HepG2 (cell line): ENCODE results near the gene SLC22A7. TPM values are rescaled to one million over a fixed set of nuclear protein-coding genes. Genes with fewer than 3 reads are reported as not detected.

Experiments used
- ATF2 ChIP-seq: sonication (generic); formaldehyde crosslinking; IDR thresholded peaks from 2 replicates; pipeline ENCODE4 v1.4.0; 2020; ENCODE audit warnings: missing genetic modification reagents
- GFI1 ChIP-seq: sonication (generic); formaldehyde crosslinking; IDR thresholded peaks from 2 replicates; pipeline ENCODE4 v1.5.0; 2020; ENCODE audit warnings: missing genetic modification reagents, mild to moderate bottlenecking, borderline replicate concordance
- GLI4 ChIP-seq: sonication (generic); formaldehyde crosslinking; IDR thresholded peaks from 2 replicates; pipeline ENCODE4 v1.5.1; 2020; ENCODE audit warnings: missing genetic modification reagents, mild to moderate bottlenecking, moderate library complexity, borderline replicate concordance
- HNRNPK ChIP-seq: fragments of 200-400 bp; formaldehyde crosslinking; IDR thresholded peaks from 2 replicates; pipeline ENCODE4 v1.6.1; 2018; ENCODE audit warnings: low read length, low read depth, moderate library complexity, mild to moderate bottlenecking; ENCODE audit not compliant: poor library complexity, severe bottlenecking
- HOXA5 ChIP-seq: sonication (generic); formaldehyde crosslinking; IDR thresholded peaks from 2 replicates; pipeline ENCODE4 v1.4.0; 2020; ENCODE audit warnings: missing genetic modification reagents
- MATR3 ChIP-seq: sonication (generic); formaldehyde crosslinking; IDR thresholded peaks from 2 replicates; pipeline ENCODE4 v1.4.0; 2020; ENCODE audit warnings: missing genetic modification reagents
- NR2F1 ChIP-seq, 2 experiments: fragments of 450-650 bp in 1 of 2; formaldehyde crosslinking in 1 of 2; IDR thresholded peaks; 2 replicates each; pipeline versions ENCODE4 v1.5.0 to v1.6.1; 2016 to 2020; ENCODE audit warnings: mild to moderate bottlenecking in 1 of 2, missing compliant biosample characterization in 1 of 2, missing genetic modification reagents in 1 of 2, moderate library complexity in 1 of 2
- PHB2 ChIP-seq: fragments of 450-650 bp; IDR thresholded peaks from 2 replicates; pipeline ENCODE4 v1.6.1; 2018; ENCODE audit not compliant: partially characterized antibody
- SOX5 ChIP-seq: IDR thresholded peaks from 2 replicates; pipeline ENCODE4 v1.6.1; 2016; ENCODE audit warnings: borderline replicate concordance
- ZBTB4 ChIP-seq: sonication (generic); formaldehyde crosslinking; IDR thresholded peaks from 2 replicates; pipeline ENCODE4 v1.4.0; 2020; ENCODE audit warnings: missing genetic modification reagents, mild to moderate bottlenecking, borderline replicate concordance
- ZNF337 ChIP-seq: sonication (generic); formaldehyde crosslinking; IDR thresholded peaks from 2 replicates; pipeline ENCODE4 v1.5.1; 2020; ENCODE audit warnings: missing genetic modification reagents, low read depth, mild to moderate bottlenecking, borderline replicate concordance
- ZNF674 ChIP-seq: sonication (generic); formaldehyde crosslinking; IDR thresholded peaks from 2 replicates; pipeline ENCODE4 v1.5.0; 2020; ENCODE audit warnings: low read depth, mild to moderate bottlenecking, missing genetic modification reagents
- ZNF891 ChIP-seq: sonication (generic); formaldehyde crosslinking; IDR thresholded peaks from 2 replicates; pipeline ENCODE4 v1.5.0; 2020; ENCODE audit warnings: mild to moderate bottlenecking, missing genetic modification reagents
- polyA plus RNA-seq, 8 experiments: library from polyadenylated mRNA; depleted of rRNA in 3 of 8; stranded (reverse) in 7 of 8; unstranded in 1 of 8; fragments of >200 nt; fragmentation: Illumina TruSeq in 4 of 8; extraction: Trizol in 4 of 8; gene quantifications; 2 replicates each; pipeline versions ENCODE4 v1.2.1 to v1.2.3, GENCODE V29; 2011 to 2016; ENCODE audit warnings: low read depth in 4 of 8, missing spikeins in 1 of 8, mixed read lengths in 1 of 8; ENCODE audit not compliant: insufficient read depth in 1 of 8
- total RNA-seq, 5 experiments: library from RNA; depleted of rRNA; stranded (reverse); fragments of >200 nt; fragmentation: Illumina TruSeq; extraction: Trizol; gene quantifications; 2 replicates each; pipeline ENCODE4 v1.2.3, GENCODE V29; 2016; ENCODE audit warnings: low read depth in 1 of 5
- TF ChIP-seq, protein P1 (sequence below): IDR thresholded peaks from 2 replicates; pipeline ENCODE4 v1.6.1; 2018; ENCODE audit warnings: missing genetic modification reagents
- TF ChIP-seq, protein P2 (sequence below): sonication (generic); formaldehyde crosslinking; IDR thresholded peaks from 2 replicates; pipeline ENCODE4 v1.5.1; 2020; ENCODE audit warnings: missing genetic modification reagents, mild to moderate bottlenecking, borderline replicate concordance
- TF ChIP-seq, protein P3 (sequence below): sonication (generic); formaldehyde crosslinking; IDR thresholded peaks from 2 replicates; pipeline ENCODE4 v1.5.0; 2020; ENCODE audit warnings: mild to moderate bottlenecking, missing genetic modification reagents, borderline replicate concordance

Gene SLC22A7
- total and polyA plus RNA-seq, 2 of the 13 experiments (the other 11 are each of a cell fraction or from before 2014, with no cell fraction given), result 5.3 to 22.6 TPM

DNA sequence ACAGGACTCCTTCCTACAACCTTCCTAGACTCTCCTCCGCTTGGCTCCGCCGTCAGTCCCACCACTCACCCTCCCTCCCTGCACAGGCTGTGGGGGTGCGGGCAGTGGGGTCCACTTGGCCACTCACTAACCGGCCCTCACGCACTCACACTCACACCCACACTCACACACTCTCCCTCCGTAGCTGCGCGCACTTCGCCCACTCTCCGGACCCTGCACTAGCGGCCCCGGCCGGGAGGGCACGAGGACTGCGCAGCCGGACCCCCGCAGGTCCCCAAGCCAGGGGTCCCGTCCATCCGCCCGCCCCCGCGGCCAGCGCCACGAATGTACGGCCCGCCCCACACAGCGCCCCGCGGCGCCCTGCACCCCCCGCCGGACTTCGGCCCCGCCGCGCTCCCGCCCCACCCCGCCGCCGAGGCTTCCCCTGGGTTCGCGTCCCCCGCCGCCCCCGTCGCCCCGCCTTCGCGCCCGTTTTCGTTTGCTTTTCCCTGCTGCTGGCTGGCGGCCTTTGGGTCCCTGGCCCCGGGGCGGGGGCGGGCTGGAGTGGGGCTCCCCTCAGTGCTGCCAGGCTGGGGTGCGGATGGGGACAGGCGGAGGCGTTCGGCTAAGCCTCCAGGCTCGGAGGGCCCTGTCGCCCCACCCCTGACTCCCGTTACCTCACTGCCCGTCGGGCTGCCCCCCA, 23.0 kb upstream of the SLC22A7 start (continued):
- TF ChIP-seq ATF2 (CRISPR knock-in tag) (peak; percentile 47; the same call in 1 of the 2 replicates), PHB2 (no peak), NR2F1 (CRISPR knock-in tag; IDR thresholded peaks at IDR 0.05) (0 out of 4 replicates have a peak, but pooled peaks of 1 of the 2 experiments have one; percentile 17), ZBTB4 (CRISPR knock-in tag) (no peak), GFI1 (CRISPR knock-in tag) (no peak), HNRNPK (no peak), HOXA5 (CRISPR knock-in tag) (0 out of 2 replicates have a peak, but pooled peaks have one; percentile 17), ZNF891 (peak; percentile 81; the same call in 1 of the 2 replicates), ZNF674 (CRISPR knock-in tag) (no peak), MATR3 (CRISPR knock-in tag) (no peak), GLI4 (CRISPR knock-in tag) (peak; percentile 68; the same call in 1 of the 2 replicates), ZNF337 (CRISPR knock-in tag) (0 out of 2 replicates have a peak, but pooled peaks have one; percentile 62), SOX5 (CRISPR knock-in tag) (peak; percentile 35; the same call in 1 of the 2 replicates)
- TF ChIP-seq, protein P1, sequence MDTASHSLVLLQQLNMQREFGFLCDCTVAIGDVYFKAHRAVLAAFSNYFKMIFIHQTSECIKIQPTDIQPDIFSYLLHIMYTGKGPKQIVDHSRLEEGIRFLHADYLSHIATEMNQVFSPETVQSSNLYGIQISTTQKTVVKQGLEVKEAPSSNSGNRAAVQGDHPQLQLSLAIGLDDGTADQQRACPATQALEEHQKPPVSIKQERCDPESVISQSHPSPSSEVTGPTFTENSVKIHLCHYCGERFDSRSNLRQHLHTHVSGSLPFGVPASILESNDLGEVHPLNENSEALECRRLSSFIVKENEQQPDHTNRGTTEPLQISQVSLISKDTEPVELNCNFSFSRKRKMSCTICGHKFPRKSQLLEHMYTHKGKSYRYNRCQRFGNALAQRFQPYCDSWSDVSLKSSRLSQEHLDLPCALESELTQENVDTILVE, result peak; percentile 39; the same call in 1 of the 2 replicates
- TF ChIP-seq, protein P2, sequence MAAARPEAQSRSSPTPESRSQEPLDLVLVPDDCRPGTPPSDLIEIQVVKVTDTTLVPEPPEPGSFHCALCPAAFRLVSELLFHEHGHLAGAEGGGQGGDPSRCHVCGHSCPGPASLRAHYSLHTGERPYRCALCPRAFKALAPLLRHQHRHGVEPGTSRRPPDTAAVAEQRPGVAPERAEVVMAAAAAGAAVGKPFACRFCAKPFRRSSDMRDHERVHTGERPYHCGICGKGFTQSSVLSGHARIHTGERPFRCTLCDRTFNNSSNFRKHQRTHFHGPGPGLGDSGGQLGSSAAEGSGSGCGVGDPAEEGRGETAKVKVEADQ (CRISPR knock-in tag), result peak; percentile 50; the same call in 1 of the 2 replicates
- TF ChIP-seq, protein P3, sequence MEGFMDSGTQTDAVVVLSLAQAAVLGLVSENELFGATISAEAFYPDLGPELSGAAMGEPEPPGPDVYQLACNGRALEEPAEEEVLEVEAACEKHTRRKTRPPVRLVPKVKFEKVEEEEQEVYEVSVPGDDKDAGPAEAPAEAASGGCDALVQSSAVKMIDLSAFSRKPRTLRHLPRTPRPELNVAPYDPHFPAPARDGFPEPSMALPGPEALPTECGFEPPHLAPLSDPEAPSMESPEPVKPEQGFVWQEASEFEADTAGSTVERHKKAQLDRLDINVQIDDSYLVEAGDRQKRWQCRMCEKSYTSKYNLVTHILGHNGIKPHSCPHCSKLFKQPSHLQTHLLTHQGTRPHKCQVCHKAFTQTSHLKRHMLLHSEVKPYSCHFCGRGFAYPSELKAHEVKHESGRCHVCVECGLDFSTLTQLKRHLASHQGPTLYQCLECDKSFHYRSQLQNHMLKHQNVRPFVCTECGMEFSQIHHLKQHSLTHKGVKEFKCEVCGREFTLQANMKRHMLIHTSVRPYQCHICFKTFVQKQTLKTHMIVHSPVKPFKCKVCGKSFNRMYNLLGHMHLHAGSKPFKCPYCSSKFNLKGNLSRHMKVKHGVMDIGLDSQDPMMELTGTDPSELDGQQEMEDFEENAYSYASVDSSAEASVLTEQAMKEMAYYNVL (CRISPR knock-in tag), result 0 out of 2 replicates have a peak, but pooled peaks have one; percentile 62
